Gastrocnemius medialis (tissue), 4 donors: ENCODE data around the gene SYNGR2.

Experiments used
- CTCF ChIP-seq, 5 experiments: fragments of 450-650 bp in 3 of 5; fragments of 200-600 bp in 2 of 5; sonication (generic) in 2 of 5; IDR thresholded peaks in 4 of 5; conservative IDR thresholded peaks in 1 of 5; 1 replicate in 4 of 5; 2 replicates in 1 of 5; pipeline ENCODE4 v1.5.1; 2016 to 2019; ENCODE audit warnings: antibody characterized with exemption in 5 of 5, mild to moderate bottlenecking in 3 of 5, moderate library complexity in 3 of 5
- POLR2A ChIP-seq, 2 donors: fragments of 450-650 bp; IDR thresholded peaks; one replicate each; pipeline ENCODE4 v1.6.1; 2017; ENCODE audit warnings: antibody characterized with exemption in 2 of 2, mild to moderate bottlenecking in 2 of 2, moderate library complexity in 2 of 2

DNA sequence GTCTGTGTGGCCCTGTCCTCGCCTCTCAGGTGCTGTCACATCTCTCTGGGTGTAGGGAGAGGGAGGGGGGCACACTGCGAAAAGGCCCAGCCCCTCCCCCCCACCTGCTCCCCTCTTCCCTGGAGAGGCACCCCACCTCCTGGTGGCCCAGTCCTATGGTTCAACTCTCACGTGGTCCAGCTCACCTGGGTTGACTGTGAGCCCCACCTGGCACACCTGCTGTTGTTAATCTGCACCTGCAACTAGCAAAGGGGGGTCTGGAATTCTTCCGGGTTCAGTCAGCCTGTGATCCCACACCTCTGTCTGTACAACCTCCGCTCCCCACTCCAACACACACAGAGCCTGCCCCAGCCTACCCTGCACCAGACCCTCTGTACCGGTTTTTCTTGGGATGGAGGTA lies 2.0 kb upstream of the SYNGR2 start:
- no peak for TF ChIP-seq CTCF (IDR thresholded peaks at IDR 0.05 in 4 of 5, conservative IDR thresholded peaks at IDR 0.05 in 1 of 5)
- TF ChIP-seq POLR2A (IDR thresholded peaks at IDR 0.05): no peak
